ENCODE results near the gene PHOX2A. TPM values are rescaled to one million over a fixed set of nuclear protein-coding genes. Genes with fewer than 3 reads are reported as not detected.

The PHOX2A gene
- total RNA-seq, 1 donor from 2014 or later: not detected

- DNase-seq (ENCODE audit: extremely low spot score, unreplicated experiment): no peak
- Mint-ChIP-seq H3K4me3 (ENCODE audit: unreplicated experiment) (no peak overlapping the region), H3K36me3 (ENCODE audit: unreplicated experiment) (no peaks in the 10 kb centered on the region), H3K9me3 (ENCODE audit: unreplicated experiment) (no peaks in the 10 kb centered on the region), H3K27ac (ENCODE audit: unreplicated experiment) (no peak overlapping the region), H3K27me3 (ENCODE audit: unreplicated experiment) (peaks cover 26% of the 10 kb centered on the region), H3K4me1 (ENCODE audit: unreplicated experiment) (no peaks in the 10 kb centered on the region)
- TF ChIP-seq CTCF (IDR thresholded peaks at IDR 0.05): no peak
These were observed 16.6 kb upstream of the PHOX2A start for GRCh38 chr11:72260574-72260973.

GRCh38 chr11:72259490-72259889 lies 15.5 kb upstream of the PHOX2A start:
- no peak overlapping the region for H3K4me3 Mint-ChIP-seq (ENCODE audit: unreplicated experiment)
- no peaks in the 10 kb centered on the region for H3K4me1 Mint-ChIP-seq (ENCODE audit: unreplicated experiment)
- no peak for TF ChIP-seq CTCF (IDR thresholded peaks at IDR 0.05)
- H3K27me3 Mint-ChIP-seq (ENCODE audit: unreplicated experiment): peaks cover 33% of the 10 kb centered on the region
- no peak for DNase-seq (ENCODE audit: extremely low spot score, unreplicated experiment)
- H3K36me3 Mint-ChIP-seq (ENCODE audit: unreplicated experiment): no peaks in the 10 kb centered on the region
- no peaks in the 10 kb centered on the region for H3K9me3 Mint-ChIP-seq (ENCODE audit: unreplicated experiment)
- H3K27ac Mint-ChIP-seq (ENCODE audit: unreplicated experiment): no peak overlapping the region

- peaks cover 42% of the 10 kb centered on the region for H3K27me3 Mint-ChIP-seq (ENCODE audit: unreplicated experiment)
- H3K4me1 Mint-ChIP-seq (ENCODE audit: unreplicated experiment): no peaks in the 10 kb centered on the region
- H3K9me3 Mint-ChIP-seq (ENCODE audit: unreplicated experiment): no peaks in the 10 kb centered on the region
- no peak for TF ChIP-seq CTCF (IDR thresholded peaks at IDR 0.05)
- no peak for DNase-seq (ENCODE audit: extremely low spot score, unreplicated experiment)
- no peak overlapping the region for H3K27ac Mint-ChIP-seq (ENCODE audit: unreplicated experiment)
- H3K36me3 Mint-ChIP-seq (ENCODE audit: unreplicated experiment): no peaks in the 10 kb centered on the region
- H3K4me3 Mint-ChIP-seq (ENCODE audit: unreplicated experiment): no peak overlapping the region
These were observed 13.6 kb upstream of the PHOX2A start for GRCh38 chr11:72257570-72257969.

- DNase-seq (ENCODE audit: extremely low spot score, unreplicated experiment): peak; percentile 56
- TF ChIP-seq CTCF (IDR thresholded peaks at IDR 0.05): no peak
- Mint-ChIP-seq H3K36me3 (ENCODE audit: unreplicated experiment) (no peaks in the 10 kb centered on the region), H3K27me3 (ENCODE audit: unreplicated experiment) (peaks cover 34% of the 10 kb centered on the region), H3K9me3 (ENCODE audit: unreplicated experiment) (no peaks in the 10 kb centered on the region), H3K4me3 (ENCODE audit: unreplicated experiment) (no peak overlapping the region), H3K27ac (ENCODE audit: unreplicated experiment) (no peak overlapping the region), H3K4me1 (ENCODE audit: unreplicated experiment) (no peaks in the 10 kb centered on the region)
These were observed 10.5 kb upstream of the PHOX2A start for GRCh38 chr11:72254299-72254993.

- H3K36me3 Mint-ChIP-seq (ENCODE audit: unreplicated experiment): no peaks in the 10 kb centered on the region
- H3K4me3 Mint-ChIP-seq (ENCODE audit: unreplicated experiment): no peak overlapping the region
- no peak for DNase-seq (ENCODE audit: extremely low spot score, unreplicated experiment)
- TF ChIP-seq CTCF (IDR thresholded peaks at IDR 0.05): no peak
- H3K4me1 Mint-ChIP-seq (ENCODE audit: unreplicated experiment): no peaks in the 10 kb centered on the region
- H3K9me3 Mint-ChIP-seq (ENCODE audit: unreplicated experiment): no peaks in the 10 kb centered on the region
- H3K27ac Mint-ChIP-seq (ENCODE audit: unreplicated experiment): no peak overlapping the region
- peaks cover 33% of the 10 kb centered on the region for H3K27me3 Mint-ChIP-seq (ENCODE audit: unreplicated experiment)
These were observed 9.4 kb upstream of the PHOX2A start for GRCh38 chr11:72253392-72253791.
